Ramos (cell line): ENCODE measurements around the gene HMCN1.
"Not testable (repeated sequence)": the region's sequence is repeated elsewhere in the genome, so short reads cannot be mapped to it uniquely, and the experiment has no call there.

Experiments
- in situ Hi-C: fragments of 300-500 bp; cut with MboI; formaldehyde crosslinking; loops from one replicate; pipeline ENCODE4 v1.14.3; 2022; ENCODE audit warnings: low sequenced_read_pairs; ENCODE audit not compliant: unreplicated experiment

Gene HMCN1

GRCh38 chr1:185734929-185735700 is 924 bp downstream of the HMCN1 start:
- in situ Hi-C loops = no loop called here

- in situ Hi-C loops = no loop called here
These were observed 1.5 kb downstream of the HMCN1 start for GRCh38 chr1:185735701-185736064.

- in situ Hi-C loops = no loop called here
These were observed 5.8 kb downstream of the HMCN1 start for GRCh38 chr1:185739967-185740366.

GRCh38 chr1:185741551-185741950 is 7.4 kb downstream of the HMCN1 start:
- in situ Hi-C loops = no loop called here

- in situ Hi-C loops = no loop called here
These were observed 8.2 kb downstream of the HMCN1 start for GRCh38 chr1:185742403-185742802.

DNA sequence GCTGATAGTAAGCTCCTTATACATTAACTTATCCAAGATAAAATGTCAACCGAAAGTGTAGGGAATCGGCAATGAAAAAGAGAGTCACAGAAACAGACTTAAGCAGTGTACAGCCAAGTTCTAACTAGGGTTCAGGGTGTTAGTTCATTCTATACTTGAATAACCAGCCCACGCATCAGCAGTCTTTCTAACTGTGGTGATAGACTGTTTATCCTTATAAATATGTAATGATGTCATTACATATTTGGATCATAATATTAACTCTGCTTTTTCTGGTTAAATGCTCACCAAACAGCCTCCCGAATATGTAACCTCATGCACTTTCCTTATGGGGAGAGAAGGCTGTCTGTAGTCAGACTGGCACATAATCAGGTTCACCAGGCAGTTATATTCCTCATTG is 11.0 kb downstream of the HMCN1 start:
- in situ Hi-C loops = no loop called here

DNA sequence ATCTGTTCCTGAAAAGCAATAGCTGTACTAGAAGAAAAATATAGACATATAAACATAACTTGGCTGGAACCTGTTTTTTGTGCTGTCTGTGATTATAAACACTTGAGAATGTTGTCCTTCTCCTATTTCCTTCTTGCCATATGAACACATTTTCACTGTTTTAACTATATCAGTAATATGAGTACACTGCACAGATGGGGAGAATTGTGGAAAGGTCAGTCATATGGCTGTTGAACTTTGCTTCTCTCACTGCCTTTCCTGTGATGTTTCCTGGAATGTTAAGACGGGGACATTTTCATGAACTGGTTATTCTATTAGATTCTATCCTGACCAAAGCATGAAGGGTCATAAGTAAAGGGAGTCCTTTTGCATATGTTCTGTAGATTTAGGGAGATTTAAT is 24.9 kb downstream of the HMCN1 start:
- in situ Hi-C loops = no loop called here

DNA sequence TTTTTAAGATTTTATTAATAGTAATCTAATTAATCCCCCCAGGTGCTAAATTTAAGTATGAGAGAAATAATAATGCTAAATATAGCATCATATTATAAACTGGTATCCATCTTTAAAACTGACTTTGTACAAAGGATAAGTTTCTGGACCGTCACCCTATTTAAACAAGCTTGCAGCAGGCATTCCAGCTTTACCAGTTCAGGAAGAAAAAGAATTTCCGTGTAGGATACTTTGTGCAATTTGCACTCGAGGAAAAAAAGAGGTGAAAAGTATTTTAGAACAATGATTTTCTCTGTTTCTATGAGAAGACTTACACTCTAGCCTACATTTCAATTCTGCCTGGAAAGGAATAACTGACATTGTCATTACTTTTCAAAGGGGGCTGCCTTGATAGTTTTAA is 27.6 kb downstream of the HMCN1 start:
- in situ Hi-C loops = no loop called here

DNA sequence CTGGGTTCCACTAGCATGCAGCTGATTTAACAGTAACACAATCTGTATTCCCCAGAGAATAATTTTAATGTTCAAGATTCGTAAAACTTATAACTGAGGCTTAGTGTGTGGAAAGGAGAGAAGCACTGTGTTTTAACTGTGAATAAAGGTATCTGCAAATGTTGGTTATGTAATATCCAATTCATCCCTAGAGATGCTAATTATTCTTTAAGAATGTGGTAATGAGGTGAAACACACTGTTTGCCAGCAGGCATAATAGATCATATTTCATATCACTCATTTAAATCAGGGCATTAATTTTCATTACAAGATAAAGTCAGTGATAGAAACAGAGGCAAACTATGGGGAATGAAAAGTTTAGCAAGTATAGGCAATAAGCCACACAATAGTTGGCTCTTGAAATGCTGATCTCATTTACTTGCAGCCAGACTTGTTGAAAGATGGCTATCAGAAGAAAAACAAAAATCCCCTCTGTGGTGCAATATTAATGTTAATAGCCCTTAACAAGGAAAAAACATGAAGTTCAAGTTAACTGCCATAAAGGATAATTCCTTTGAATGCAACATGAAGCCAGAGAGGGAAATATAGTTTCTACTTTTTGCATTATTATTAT is 33.4 kb downstream of the HMCN1 start:
- in situ Hi-C loops = no loop called here

- in situ Hi-C loops = no loop called here
These were observed 34.2 kb downstream of the HMCN1 start for GRCh38 chr1:185768371-185768770.

DNA sequence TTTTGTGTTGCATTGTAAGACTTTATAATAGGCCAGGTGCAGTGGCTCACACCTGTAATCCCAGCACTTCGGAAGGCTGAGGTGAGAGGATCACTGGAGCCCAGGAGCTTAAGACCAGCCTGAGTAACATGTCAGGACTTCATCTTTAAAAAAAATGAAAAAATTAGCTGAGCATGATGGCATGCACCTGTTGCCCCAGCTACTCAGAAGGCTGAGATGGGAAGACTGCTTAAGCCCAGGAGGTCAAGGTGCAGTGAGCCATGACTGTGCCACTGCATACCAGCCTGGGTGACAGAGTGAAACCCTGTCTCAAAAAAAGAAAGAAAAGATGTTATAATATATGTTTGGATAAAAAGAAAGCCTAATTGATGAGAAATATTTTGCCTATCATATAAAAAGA is 34.9 kb downstream of the HMCN1 start:
- in situ Hi-C loops = no loop called here

GRCh38 chr1:185774394-185774793 is 40.2 kb downstream of the HMCN1 start:
- in situ Hi-C loops = no loop called here

GRCh38 chr1:185775501-185775900 is 41.3 kb downstream of the HMCN1 start:
- in situ Hi-C loops = no loop called here

DNA sequence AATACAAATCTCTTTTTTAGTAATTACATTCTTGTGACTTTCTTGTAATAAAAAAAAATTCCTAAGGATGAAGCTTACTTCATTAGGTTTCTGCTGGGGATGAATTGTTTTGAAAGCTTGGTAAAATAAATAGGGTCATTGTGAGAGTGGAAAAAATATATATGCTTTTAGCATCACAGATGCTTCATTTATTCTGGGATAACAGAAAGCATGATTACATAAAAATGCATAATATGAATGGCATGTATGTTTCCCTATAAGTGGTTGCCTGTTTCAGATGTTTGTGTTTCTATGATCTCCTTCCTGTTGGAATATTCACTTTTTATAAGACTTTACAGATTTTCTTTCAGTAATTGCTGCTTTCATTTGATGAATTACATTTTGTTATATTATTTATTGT is 42.3 kb downstream of the HMCN1 start:
- in situ Hi-C loops = no loop called here

- in situ Hi-C loops = not testable (repeated sequence)
These were observed 49.7 kb downstream of the HMCN1 start for GRCh38 chr1:185783860-185784259.

DNA sequence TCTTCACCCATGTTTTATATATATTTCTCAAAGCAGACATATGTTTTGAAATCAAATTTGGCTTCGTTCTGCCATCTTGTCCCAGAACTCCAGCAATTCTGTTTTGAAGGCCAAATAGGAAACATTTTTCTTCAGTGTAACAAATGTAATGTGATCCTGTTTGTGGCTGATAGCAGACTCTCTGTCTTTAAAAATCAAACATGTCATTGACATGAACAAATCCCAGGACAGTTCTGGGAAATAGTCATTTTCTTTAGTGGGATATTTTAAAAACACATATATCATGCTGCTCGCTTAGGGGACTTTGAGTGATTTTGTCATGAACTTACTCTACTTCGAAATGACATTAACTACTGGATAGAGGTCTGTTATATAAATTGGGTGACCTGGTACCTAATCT is 51.4 kb downstream of the HMCN1 start:
- in situ Hi-C loops = no loop called here

DNA sequence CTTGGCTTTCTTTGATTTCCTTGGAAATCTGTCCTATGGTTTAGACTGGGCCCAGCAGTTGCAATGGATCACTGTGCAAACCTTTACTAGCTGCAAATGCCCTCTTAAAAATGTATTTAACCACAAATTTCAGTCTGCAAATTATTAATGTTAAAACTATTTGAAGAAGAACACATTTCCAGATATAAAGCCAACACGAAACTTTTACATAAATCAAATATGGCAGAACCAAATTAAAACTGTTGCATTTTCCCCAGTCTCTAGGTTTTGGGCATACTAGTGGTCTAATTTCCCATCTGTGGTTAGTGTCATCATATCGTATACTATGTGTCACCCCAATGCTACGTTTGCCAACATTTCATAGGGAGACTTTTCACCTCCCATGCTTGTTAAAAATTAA is 52.3 kb downstream of the HMCN1 start:
- in situ Hi-C loops = no loop called here

DNA sequence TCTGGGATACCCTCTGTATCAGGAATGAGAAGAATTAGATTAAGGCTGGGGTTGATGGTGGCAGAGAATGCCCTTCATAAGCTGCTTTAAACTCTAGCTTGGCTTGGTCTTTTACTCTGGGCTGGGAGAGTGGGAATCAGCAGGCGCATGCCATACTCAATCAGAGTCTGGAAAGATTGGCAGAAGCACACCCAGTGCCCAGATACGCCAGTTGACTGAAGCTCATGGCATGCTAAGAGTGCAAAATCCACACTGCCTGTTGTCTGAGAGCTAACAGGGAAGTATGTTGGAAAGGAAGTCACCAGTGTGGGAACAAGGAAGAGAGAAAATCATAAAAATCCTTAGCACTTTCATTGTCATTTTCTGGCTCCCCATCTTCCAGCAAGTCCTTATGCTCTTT is 53.0 kb downstream of the HMCN1 start:
- in situ Hi-C loops = no loop called here

GRCh38 chr1:185788386-185788785 is 54.2 kb downstream of the HMCN1 start:
- in situ Hi-C loops = no loop called here

DNA sequence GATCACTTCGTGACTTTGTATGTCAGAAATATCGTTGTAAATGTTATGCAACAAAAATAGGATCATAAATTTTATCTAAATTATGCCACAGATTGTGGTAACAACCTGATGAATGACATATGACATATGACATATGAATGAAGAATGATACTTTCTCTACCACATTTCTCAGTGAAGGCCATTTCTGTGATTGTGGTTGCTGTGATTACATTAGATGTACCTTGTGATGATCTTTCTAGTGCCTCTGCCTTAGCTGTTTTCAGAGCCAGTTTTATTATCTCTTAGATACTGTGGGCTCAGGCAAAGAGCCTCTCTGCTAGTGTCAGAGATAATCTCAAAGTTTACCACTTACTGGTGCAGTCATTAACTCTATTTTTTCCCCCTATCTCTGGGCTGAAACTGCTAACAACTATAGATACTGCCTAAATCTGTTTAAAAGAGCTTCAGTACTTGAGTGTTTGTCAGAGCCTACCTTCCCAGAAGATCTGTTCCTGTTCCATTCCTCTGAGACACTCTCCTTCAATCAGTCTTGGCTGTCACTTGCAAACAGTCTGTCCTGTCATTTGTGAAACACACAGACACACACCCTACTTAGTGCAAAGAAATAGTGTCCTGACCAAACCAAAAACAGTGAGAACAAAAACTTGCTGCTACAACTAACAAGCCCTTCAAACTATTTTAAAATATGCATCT is 55.5 kb downstream of the HMCN1 start:
- in situ Hi-C loops = no loop called here

- in situ Hi-C loops = no loop called here
These were observed 56.1 kb downstream of the HMCN1 start for GRCh38 chr1:185790194-185790735.
